ENCODE data around the gene CREB5.

GRCh38 chr7:28754447-28754846 lies 342.1 kb downstream of the CREB5 start:
- no peak for TF ChIP-seq POLR2A (IDR thresholded peaks at IDR 0.05)
- no peak for TF ChIP-seq CTCF (IDR thresholded peaks at IDR 0.05)
